ENCODE data around the gene OSBP2. TPM values are rescaled to one million over a fixed set of nuclear protein-coding genes. Genes with fewer than 3 reads are reported as not detected.

The OSBP2 gene
- total RNA-seq, 1 donor from 2014 or later: 0.35 TPM

GRCh38 chr22:30742291-30743256 is 47.9 kb downstream of the OSBP2 start:
- no peak overlapping the region for H3K4me3 Mint-ChIP-seq
- CTCF ChIA-PET: no interaction called here
- H3K4me1 Mint-ChIP-seq: peaks cover 5% of the 10 kb centered on the region
- no peak for TF ChIP-seq CTCF (IDR thresholded peaks at IDR 0.05)
- DNase-seq (no peak), ATAC-seq (ENCODE audit: low read depth) (no peak)
- H3K27ac Mint-ChIP-seq: no peak overlapping the region
- intact Hi-C loops (cut with micrococcal nuclease): no loop called here
- no peaks in the 10 kb centered on the region for H3K9me3 Mint-ChIP-seq
- POLR2A ChIA-PET: no interaction called here
- H3K36me3 Mint-ChIP-seq (ENCODE audit: low read depth): no peaks in the 10 kb centered on the region
- H3K27me3 Mint-ChIP-seq: peaks cover 14% of the 10 kb centered on the region

GRCh38 chr22:30743257-30744020 is 48.8 kb downstream of the OSBP2 start:
- no peak for TF ChIP-seq CTCF (IDR thresholded peaks at IDR 0.05)
- H3K27ac Mint-ChIP-seq: no peak overlapping the region
- no peaks in the 10 kb centered on the region for H3K36me3 Mint-ChIP-seq (ENCODE audit: low read depth)
- no peak for DNase-seq
- H3K9me3 Mint-ChIP-seq: no peaks in the 10 kb centered on the region
- POLR2A ChIA-PET: no interaction called here
- no peak for ATAC-seq (ENCODE audit: low read depth)
- peaks cover 13% of the 10 kb centered on the region for H3K27me3 Mint-ChIP-seq
- H3K4me3 Mint-ChIP-seq: no peak overlapping the region
- peaks cover 5% of the 10 kb centered on the region for H3K4me1 Mint-ChIP-seq
- intact Hi-C loops (cut with micrococcal nuclease): no loop called here
- CTCF ChIA-PET: no interaction called here

- no peak overlapping the region for H3K27ac Mint-ChIP-seq
- DNase-seq: no peak
- no peaks in the 10 kb centered on the region for H3K36me3 Mint-ChIP-seq (ENCODE audit: low read depth)
- intact Hi-C loops (cut with micrococcal nuclease): no loop called here
- H3K4me1 Mint-ChIP-seq: peaks cover 5% of the 10 kb centered on the region
- peaks cover 7% of the 10 kb centered on the region for H3K27me3 Mint-ChIP-seq
- no peak for ATAC-seq (ENCODE audit: low read depth)
- TF ChIP-seq CTCF (IDR thresholded peaks at IDR 0.05): no peak
- no peak overlapping the region for H3K4me3 Mint-ChIP-seq
- no peaks in the 10 kb centered on the region for H3K9me3 Mint-ChIP-seq
- POLR2A ChIA-PET: no interaction called here
- CTCF ChIA-PET: no interaction called here
These were observed 49.5 kb downstream of the OSBP2 start for GRCh38 chr22:30744224-30744623.

GRCh38 chr22:30747493-30747892 is 52.8 kb downstream of the OSBP2 start:
- peaks cover 5% of the 10 kb centered on the region for H3K4me1 Mint-ChIP-seq
- POLR2A ChIA-PET: no interaction called here
- TF ChIP-seq CTCF (IDR thresholded peaks at IDR 0.05): no peak

GRCh38 chr22:30749272-30749671 is 54.6 kb downstream of the OSBP2 start:
- POLR2A ChIA-PET: no interaction called here
- Mint-ChIP-seq H3K27me3 (no peaks in the 10 kb centered on the region), H3K27ac (no peak overlapping the region), H3K4me1 (peaks cover 3% of the 10 kb centered on the region), H3K4me3 (no peak overlapping the region), H3K36me3 (ENCODE audit: low read depth) (no peaks in the 10 kb centered on the region), H3K9me3 (no peaks in the 10 kb centered on the region)
- no peak for ATAC-seq (ENCODE audit: low read depth)
- intact Hi-C loops (cut with micrococcal nuclease): no loop called here
- CTCF ChIA-PET: no interaction called here
- DNase-seq: no peak
- TF ChIP-seq CTCF (IDR thresholded peaks at IDR 0.05): no peak

More at GRCh38 chr22:30747493-30747892, 52.8 kb downstream of the OSBP2 start:
- Mint-ChIP-seq H3K9me3 (no peaks in the 10 kb centered on the region), H3K27me3 (no peaks in the 10 kb centered on the region), H3K36me3 (ENCODE audit: low read depth) (no peaks in the 10 kb centered on the region), H3K4me3 (no peak overlapping the region), H3K27ac (no peak overlapping the region)
- intact Hi-C loops (cut with micrococcal nuclease): no loop called here
- DNase-seq (no peak), ATAC-seq (ENCODE audit: low read depth) (no peak)
- CTCF ChIA-PET: no interaction called here
